Ishikawa (cell line): ENCODE results near the gene FHIT.

Experiments
- CEBPB ChIP-seq: IDR thresholded peaks from 2 replicates; pipeline ENCODE4 v1.6.1; 2012
- CREB1 ChIP-seq: IDR thresholded peaks from 2 replicates; pipeline ENCODE4 v1.6.1; 2012; ENCODE audit warnings: low read depth
- EGR1 ChIP-seq: IDR thresholded peaks from 2 replicates; pipeline ENCODE4 v1.6.1; 2012
- EP300 ChIP-seq: IDR thresholded peaks from 2 replicates; pipeline ENCODE4 v1.6.1; 2012; ENCODE audit warnings: borderline replicate concordance
- FOXM1 ChIP-seq: IDR thresholded peaks from 2 replicates; pipeline ENCODE4 v1.6.1; 2012; ENCODE audit warnings: low read depth, borderline replicate concordance
- NFIC ChIP-seq: IDR thresholded peaks from 2 replicates; pipeline ENCODE4 v1.6.1; 2012
- RAD21 ChIP-seq: IDR thresholded peaks from 2 replicates; pipeline ENCODE4 v1.6.1; 2012; ENCODE audit warnings: low read depth
- TAF1 ChIP-seq: IDR thresholded peaks from 2 replicates; pipeline ENCODE4 v1.6.1; 2012; ENCODE audit warnings: low read depth, mild to moderate bottlenecking
- TCF12 ChIP-seq: IDR thresholded peaks from 2 replicates; pipeline ENCODE4 v1.6.1; 2012; ENCODE audit warnings: low read depth
- TEAD4 ChIP-seq: IDR thresholded peaks from 2 replicates; pipeline ENCODE4 v1.6.1; 2012
- YY1 ChIP-seq: IDR thresholded peaks from 2 replicates; pipeline ENCODE4 v1.6.1; 2012; ENCODE audit warnings: low read depth
- ZBTB7A ChIP-seq: IDR thresholded peaks from 2 replicates; pipeline ENCODE4 v1.6.1; 2012; ENCODE audit warnings: low read depth
- TF ChIP-seq, protein P1 (sequence below): IDR thresholded peaks from 2 replicates; pipeline ENCODE4 v1.6.1; 2012
- TF ChIP-seq, protein P2 (sequence below): IDR thresholded peaks from 2 replicates; pipeline ENCODE4 v1.6.1; 2012; ENCODE audit warnings: low read depth, mild to moderate bottlenecking
- TF ChIP-seq, protein P3 (sequence below): IDR thresholded peaks from 2 replicates; pipeline ENCODE4 v1.6.1; 2012

The FHIT gene

DNA sequence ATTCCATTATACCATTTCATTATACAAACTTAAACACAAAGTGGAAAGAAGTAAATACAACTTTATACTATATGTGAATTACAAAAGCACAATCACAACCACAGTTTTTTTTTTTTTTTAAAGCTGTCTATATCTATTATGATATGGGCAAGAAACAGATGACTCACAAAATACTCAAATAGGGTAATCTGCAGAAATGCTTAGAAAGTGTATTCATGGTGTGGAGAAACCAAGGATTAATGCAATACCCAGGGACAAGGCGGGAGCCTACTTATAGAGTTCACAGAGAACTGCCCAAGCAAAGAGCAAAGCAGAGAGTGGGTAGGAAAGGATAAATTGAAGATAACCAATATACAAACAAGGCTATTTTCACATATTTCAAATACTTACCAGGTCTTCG, 332.0 kb downstream of the FHIT start:
- TF ChIP-seq, protein P1, sequence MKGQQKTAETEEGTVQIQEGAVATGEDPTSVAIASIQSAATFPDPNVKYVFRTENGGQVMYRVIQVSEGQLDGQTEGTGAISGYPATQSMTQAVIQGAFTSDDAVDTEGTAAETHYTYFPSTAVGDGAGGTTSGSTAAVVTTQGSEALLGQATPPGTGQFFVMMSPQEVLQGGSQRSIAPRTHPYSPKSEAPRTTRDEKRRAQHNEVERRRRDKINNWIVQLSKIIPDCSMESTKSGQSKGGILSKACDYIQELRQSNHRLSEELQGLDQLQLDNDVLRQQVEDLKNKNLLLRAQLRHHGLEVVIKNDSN: no peak
- TF ChIP-seq EP300 (no peak), TCF12 (no peak), CREB1 (no peak), TAF1 (no peak), CEBPB (no peak), EGR1 (no peak), YY1 (no peak), NFIC (no peak), FOXM1 (no peak), RAD21 (no peak), TEAD4 (no peak), ZBTB7A (no peak)
- TF ChIP-seq, protein P2, sequence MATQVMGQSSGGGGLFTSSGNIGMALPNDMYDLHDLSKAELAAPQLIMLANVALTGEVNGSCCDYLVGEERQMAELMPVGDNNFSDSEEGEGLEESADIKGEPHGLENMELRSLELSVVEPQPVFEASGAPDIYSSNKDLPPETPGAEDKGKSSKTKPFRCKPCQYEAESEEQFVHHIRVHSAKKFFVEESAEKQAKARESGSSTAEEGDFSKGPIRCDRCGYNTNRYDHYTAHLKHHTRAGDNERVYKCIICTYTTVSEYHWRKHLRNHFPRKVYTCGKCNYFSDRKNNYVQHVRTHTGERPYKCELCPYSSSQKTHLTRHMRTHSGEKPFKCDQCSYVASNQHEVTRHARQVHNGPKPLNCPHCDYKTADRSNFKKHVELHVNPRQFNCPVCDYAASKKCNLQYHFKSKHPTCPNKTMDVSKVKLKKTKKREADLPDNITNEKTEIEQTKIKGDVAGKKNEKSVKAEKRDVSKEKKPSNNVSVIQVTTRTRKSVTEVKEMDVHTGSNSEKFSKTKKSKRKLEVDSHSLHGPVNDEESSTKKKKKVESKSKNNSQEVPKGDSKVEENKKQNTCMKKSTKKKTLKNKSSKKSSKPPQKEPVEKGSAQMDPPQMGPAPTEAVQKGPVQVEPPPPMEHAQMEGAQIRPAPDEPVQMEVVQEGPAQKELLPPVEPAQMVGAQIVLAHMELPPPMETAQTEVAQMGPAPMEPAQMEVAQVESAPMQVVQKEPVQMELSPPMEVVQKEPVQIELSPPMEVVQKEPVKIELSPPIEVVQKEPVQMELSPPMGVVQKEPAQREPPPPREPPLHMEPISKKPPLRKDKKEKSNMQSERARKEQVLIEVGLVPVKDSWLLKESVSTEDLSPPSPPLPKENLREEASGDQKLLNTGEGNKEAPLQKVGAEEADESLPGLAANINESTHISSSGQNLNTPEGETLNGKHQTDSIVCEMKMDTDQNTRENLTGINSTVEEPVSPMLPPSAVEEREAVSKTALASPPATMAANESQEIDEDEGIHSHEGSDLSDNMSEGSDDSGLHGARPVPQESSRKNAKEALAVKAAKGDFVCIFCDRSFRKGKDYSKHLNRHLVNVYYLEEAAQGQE: no peak
- TF ChIP-seq, protein P3, sequence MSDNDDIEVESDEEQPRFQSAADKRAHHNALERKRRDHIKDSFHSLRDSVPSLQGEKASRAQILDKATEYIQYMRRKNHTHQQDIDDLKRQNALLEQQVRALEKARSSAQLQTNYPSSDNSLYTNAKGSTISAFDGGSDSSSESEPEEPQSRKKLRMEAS: no peak

DNA sequence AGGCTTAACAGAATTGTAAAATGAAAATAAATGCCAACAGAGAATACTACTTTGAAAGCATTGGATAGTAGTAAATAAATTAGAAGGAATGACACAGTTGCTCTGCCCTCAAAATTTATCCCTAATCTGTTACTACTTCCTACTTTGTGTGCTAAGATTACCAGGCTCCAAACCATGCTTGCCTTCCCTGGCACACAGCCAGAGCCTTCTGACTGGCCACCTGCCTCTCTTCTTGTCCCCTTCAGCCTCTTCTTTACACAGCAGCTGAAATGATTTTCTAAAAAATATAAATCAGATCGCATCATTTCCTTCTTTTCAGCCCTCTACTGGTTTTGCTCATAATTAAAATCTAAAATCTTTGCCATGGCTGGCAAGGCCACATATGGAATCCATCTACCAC, 334.1 kb downstream of the FHIT start:
- TF ChIP-seq, protein P2: no peak
- no peak for TF ChIP-seq CREB1
- 0 out of 2 replicates have a peak, but pooled peaks have one; percentile 33 for TF ChIP-seq NFIC

DNA sequence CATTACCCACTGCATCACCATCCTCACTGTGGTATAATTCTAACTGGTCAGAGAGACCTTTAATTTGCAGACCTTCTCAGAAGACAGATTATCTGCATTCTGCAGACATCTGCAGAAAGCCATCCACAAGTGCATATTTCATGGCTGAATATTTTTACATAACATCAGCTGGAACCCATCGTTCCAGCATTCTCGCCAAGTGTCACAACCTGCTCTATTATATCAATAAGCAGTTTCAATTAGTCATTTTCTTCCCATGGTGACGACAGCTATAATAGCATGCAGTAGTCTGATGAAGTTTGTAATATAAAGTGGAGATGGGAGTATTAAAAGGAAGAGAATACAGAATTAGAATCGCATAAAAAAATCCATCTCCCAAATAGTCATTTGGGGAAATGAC, 334.7 kb downstream of the FHIT start:
- no peak for TF ChIP-seq ZBTB7A
- TF ChIP-seq EGR1: no peak
- TF ChIP-seq, protein P1: no peak
- TF ChIP-seq TAF1: no peak
- TF ChIP-seq EP300: no peak

DNA sequence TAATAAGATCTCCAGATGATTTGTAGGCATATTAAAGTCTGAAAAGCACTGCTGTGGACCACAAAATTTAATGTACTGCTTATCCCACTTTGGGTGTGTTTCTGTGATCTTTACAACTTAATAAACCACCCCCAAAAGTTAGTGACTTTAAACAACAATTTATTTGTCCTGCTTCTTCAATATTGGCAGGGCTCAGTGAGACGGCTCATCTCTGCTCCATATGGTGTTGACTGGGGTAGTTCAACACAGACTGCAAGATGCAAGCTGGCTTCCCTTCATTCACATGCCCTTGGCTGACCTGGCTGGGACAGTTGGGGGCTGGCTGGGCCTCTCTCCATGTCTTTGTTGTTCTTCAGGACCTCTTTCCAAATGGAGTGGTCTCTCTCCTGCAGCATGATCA, 337.8 kb downstream of the FHIT start:
- no peak for TF ChIP-seq NFIC
- TF ChIP-seq EGR1: no peak
- TF ChIP-seq, protein P3: no peak
- no peak for TF ChIP-seq EP300
- no peak for TF ChIP-seq YY1
- no peak for TF ChIP-seq FOXM1
- TF ChIP-seq TCF12: no peak
- no peak for TF ChIP-seq CREB1
- TF ChIP-seq, protein P2: no peak
- TF ChIP-seq, protein P1: no peak
- TF ChIP-seq ZBTB7A: no peak
- TF ChIP-seq TEAD4: no peak
- no peak for TF ChIP-seq TAF1
- no peak for TF ChIP-seq CEBPB
- no peak for TF ChIP-seq RAD21

DNA sequence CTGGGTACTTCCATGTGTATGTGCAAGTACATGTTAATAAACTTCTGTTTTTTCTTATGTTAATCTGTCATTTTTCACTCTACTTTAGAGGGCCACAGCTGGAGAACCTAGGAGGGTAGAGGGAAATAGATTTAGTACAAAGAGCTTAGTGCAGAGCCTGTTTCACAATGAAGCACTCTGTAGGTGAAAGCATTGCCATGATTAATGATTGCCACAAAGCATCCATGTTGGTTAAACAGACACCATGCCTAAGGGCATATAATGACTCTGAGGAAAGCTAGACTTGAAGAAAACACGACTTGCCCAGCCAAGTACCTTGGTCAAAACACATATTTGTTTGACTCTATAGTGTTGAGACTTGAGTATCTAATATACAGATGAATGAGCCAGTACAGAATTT, 338.4 kb downstream of the FHIT start:
- TF ChIP-seq EGR1: no peak
- no peak for TF ChIP-seq CREB1
- TF ChIP-seq RAD21: no peak
- TF ChIP-seq FOXM1: no peak
- TF ChIP-seq, protein P3: no peak
- no peak for TF ChIP-seq TCF12
- TF ChIP-seq ZBTB7A: no peak
- no peak for TF ChIP-seq TEAD4
- no peak for TF ChIP-seq YY1
